ENCODE measurements around the gene DBF4B.

The DBF4B gene

DNA sequence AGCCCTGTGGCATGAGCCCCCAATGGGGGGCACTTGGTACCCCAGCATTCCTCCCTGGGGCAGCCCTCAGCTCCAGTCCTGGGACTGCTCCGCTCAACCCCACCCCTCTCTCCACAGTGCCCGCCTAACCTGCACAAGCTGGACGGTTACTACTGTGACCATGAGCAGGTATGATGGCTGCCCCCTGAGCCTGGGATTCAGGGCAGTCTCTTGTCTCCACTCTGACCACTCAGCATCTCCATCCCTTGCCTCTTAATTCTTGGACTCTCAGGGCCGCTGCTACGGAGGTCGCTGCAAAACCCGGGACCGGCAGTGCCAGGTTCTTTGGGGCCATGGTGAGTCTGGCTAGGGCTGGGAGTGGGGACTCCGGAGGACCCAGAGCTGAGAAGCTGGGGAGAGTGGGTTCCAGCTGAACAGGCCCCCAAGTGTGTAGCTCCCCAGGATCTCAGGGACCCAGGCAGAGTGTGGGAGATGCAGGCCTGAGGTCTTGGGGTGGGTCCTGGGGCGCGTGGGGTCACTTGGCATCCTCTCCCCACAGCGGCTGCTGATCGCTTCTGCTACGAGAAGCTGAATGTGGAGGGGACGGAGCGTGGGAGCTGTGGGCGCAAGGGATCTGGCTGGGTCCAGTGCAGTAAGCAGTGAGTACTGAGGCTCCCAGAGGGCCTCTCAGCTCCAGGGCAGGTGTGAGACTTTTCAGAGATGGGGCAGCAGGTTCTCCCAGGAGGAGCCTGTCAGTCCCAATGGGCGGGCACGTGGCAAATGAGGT lies 68.3 kb downstream of the DBF4B start:
- Mint-ChIP-seq H3K27me3 (peaks cover 2% of the 10 kb centered on the region), H3K9me3 (ENCODE audit: low read depth) (no peaks in the 10 kb centered on the region), H3K4me1 (ENCODE audit: low read depth) (peaks cover 8% of the 10 kb centered on the region), H3K4me3 (no peak overlapping the region), H3K27ac (no peak overlapping the region), H3K36me3 (no peaks in the 10 kb centered on the region)

DNA sequence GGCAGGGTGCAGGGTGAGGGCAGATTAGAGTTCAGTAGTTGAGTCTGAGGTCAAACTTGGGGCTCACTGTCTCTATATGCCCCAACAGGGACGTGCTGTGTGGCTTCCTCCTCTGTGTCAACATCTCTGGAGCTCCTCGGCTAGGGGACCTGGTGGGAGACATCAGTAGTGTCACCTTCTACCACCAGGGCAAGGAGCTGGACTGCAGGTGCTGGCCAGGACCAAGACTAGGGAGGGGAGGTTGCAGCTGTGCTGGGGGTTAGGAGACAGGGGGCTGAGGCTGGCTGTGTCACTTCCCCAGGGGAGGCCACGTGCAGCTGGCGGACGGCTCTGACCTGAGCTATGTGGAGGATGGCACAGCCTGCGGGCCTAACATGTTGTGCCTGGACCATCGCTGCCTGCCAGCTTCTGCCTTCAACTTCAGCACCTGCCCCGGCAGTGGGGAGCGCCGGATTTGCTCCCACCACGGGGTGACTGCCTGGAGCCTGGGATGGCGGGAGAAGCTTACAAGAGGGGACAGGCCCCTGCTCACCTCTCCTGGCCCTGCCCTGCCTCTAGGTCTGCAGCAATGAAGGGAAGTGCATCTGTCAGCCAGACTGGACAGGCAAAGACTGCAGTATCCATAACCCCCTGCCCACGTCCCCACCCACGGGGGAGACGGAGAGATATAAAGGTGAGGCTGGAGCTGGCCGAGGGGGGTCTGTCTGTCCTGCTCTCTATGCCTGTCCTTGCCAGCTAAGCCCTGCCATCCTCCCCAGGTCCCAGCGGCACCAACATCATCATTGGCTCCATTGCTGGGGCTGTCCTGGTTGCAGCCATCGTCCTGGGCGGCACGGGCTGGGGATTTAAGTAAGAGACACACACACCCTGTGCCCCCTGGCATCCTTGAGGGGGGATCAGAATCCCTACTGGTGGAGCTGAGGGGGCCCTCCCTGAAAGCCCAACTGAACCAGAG lies 69.2 kb downstream of the DBF4B start:
- H3K27ac Mint-ChIP-seq: no peak overlapping the region
- no peak overlapping the region for H3K4me3 Mint-ChIP-seq

DNA sequence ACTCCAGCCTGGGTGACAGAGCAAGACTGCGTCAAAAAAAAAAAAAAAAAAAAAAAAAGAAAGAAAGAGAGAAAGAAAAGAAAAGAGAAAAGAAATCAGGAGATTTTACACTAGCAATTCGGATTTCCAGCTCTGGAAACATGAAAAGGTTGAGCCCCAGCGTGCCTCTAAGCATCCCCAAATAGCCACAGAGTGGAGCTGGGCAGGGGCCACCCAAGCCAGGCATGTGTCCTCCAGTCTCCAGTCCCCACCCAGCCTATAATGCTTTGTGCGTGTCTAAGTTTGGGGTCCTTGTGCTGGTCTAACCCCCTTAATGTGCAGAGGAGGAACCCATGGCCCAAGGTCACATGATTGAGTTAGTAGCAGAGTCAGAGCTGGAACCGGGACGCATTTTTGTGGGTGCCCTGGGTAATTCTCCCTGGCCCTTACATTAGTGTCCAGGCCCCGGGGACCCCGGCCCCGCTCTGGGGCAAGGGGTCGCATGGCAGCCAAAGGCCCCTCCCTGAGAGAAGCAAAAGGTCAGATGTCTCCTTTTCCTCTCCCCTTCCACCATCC lies 70.3 kb downstream of the DBF4B start:
- peaks cover 8% of the 10 kb centered on the region for H3K4me1 Mint-ChIP-seq (ENCODE audit: low read depth)
- H3K4me3 Mint-ChIP-seq: peak overlapping the region; percentile 60
- H3K36me3 Mint-ChIP-seq: no peaks in the 10 kb centered on the region
- H3K9me3 Mint-ChIP-seq (ENCODE audit: low read depth): no peaks in the 10 kb centered on the region
- H3K27me3 Mint-ChIP-seq: no peaks in the 10 kb centered on the region
- no peak overlapping the region for H3K27ac Mint-ChIP-seq

More for the DNA sequence above, 69.2 kb downstream of the DBF4B start:
- Mint-ChIP-seq H3K27me3 (peaks cover 2% of the 10 kb centered on the region), H3K9me3 (ENCODE audit: low read depth) (no peaks in the 10 kb centered on the region), H3K36me3 (no peaks in the 10 kb centered on the region), H3K4me1 (ENCODE audit: low read depth) (peaks cover 8% of the 10 kb centered on the region)

DNA sequence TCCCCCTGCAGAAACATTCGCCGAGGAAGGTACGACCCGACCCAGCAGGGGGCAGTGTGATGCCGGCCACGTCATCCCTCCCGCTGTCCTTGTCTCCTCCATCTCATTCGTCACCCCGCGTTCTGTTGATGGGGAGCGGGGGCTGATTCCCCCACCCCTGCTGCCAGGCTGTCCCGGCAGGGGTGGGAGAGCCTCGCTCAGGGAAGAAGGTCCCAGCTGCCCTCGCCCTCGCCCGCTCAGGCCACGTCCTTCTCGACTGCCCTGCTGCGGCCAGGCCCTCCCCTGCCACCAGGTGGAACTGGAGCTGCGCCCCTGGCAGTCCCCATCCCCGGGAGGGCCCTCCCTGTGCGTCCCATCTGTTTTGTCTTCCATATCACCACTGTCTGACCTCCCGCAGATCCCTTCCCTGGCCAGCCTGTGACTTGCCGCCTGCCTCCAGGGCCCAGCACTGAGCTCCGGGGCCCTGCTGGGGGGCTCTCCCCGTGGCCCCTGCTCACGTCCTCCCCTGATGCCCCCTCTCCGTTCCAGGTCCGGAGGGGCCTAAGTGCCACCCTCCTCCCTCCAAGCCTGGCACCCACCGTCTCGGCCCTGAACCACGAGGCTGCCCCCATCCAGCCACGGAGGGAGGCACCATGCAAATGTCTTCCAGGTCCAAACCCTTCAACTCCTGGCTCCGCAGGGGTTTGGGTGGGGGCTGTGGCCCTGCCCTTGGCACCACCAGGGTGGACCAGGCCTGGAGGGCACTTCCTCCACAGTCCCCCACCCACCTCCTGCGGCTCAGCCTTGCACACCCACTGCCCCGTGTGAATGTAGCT lies 71.0 kb downstream of the DBF4B start:
- Mint-ChIP-seq H3K9me3 (ENCODE audit: low read depth) (no peaks in the 10 kb centered on the region), H3K27me3 (no peaks in the 10 kb centered on the region), H3K4me3 (peak overlapping the region; percentile 60), H3K36me3 (no peaks in the 10 kb centered on the region), H3K4me1 (ENCODE audit: low read depth) (peaks cover 8% of the 10 kb centered on the region), H3K27ac (no peak overlapping the region)

DNA sequence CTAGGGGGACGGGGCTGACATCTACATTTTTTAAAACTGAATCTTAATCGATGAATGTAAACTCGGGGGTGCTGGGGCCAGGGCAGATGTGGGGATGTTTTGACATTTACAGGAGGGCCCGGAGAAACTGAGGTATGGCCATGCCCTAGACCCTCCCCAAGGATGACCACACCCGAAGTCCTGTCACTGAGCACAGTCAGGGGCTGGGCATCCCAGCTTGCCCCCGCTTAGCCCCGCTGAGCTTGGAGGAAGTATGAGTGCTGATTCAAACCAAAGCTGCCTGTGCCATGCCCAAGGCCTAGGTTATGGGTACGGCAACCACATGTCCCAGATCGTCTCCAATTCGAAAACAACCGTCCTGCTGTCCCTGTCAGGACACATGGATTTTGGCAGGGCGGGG lies 71.7 kb downstream of the DBF4B start:
- Mint-ChIP-seq H3K27me3 (no peaks in the 10 kb centered on the region), H3K27ac (no peak overlapping the region), H3K36me3 (no peaks in the 10 kb centered on the region), H3K4me1 (ENCODE audit: low read depth) (peaks cover 6% of the 10 kb centered on the region), H3K9me3 (ENCODE audit: low read depth) (no peaks in the 10 kb centered on the region), H3K4me3 (no peak overlapping the region)

DNA sequence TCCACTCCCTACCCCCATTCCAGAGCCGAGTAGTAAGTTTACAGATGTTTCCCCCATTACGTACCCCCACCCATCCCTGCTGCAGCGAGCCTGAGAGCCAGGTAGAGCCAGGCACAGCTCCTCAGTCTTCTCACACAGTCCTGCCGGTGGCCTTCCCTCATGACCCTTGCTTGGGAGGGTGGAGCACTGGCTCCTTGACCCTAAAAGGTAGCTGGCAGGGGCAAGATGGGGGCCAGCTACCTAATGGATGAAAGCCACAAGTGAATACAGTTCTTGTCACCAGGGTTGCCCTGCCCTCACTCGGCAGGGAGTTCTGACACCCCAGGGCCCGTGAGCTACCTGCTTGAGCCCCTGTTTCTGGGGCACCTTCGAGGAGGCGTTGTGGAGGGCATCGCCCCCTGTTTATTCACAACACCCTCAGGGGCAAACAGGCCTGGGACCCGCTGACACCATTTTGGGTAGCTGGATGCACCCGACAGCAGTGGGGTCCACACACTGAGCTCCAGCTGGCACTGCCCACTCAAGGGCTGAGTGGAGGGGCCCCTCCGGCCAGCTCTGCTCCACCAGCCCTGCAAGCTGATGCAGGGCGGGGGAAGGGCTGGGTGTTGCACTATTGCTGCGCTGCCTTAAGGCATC lies 72.5 kb downstream of the DBF4B start:
- Mint-ChIP-seq H3K4me3 (no peak overlapping the region), H3K4me1 (ENCODE audit: low read depth) (peaks cover 2% of the 10 kb centered on the region), H3K27ac (no peak overlapping the region), H3K27me3 (no peaks in the 10 kb centered on the region), H3K36me3 (no peaks in the 10 kb centered on the region), H3K9me3 (ENCODE audit: low read depth) (no peaks in the 10 kb centered on the region)

DNA sequence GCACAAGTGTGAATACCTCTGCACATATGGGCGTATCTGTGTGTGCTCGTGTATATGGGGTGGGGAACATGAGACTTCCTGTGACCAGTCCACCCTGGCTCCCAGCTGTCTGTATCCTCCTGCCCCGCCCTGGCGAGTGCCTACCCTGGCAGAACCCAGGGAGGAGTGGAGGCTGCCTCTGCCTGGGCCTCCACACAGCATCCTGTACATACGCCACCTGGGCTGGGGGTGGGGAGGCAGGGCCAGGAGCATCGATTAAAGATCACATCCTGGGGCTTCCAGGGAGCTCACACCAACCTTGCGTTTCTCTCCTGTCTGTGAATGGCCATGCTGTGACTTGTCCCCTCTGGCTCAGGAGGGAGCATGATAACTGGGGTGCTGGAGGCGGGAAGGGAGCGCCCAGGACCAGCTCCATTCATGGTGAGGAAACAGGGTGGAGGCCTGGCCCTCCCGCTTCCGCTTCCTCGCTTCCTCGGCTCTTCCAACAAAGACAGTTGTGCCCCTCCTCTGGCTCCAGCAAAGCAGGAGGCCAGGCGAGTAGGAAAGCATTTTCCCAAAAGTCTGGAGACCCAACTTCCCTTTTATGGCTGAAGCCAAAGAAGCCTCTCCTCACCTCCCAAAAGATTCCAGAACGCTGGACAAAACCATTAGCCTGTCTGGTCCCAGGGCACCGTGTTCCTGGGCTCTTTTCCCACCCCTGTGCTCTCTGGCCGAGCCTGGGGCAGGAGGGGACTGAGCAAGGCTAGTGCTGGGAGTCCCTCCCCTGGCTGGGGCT lies 73.3 kb downstream of the DBF4B start:
- Mint-ChIP-seq H3K36me3 (no peaks in the 10 kb centered on the region), H3K4me3 (no peak overlapping the region), H3K27ac (no peak overlapping the region), H3K27me3 (no peaks in the 10 kb centered on the region), H3K4me1 (ENCODE audit: low read depth) (no peaks in the 10 kb centered on the region), H3K9me3 (ENCODE audit: low read depth) (no peaks in the 10 kb centered on the region)

DNA sequence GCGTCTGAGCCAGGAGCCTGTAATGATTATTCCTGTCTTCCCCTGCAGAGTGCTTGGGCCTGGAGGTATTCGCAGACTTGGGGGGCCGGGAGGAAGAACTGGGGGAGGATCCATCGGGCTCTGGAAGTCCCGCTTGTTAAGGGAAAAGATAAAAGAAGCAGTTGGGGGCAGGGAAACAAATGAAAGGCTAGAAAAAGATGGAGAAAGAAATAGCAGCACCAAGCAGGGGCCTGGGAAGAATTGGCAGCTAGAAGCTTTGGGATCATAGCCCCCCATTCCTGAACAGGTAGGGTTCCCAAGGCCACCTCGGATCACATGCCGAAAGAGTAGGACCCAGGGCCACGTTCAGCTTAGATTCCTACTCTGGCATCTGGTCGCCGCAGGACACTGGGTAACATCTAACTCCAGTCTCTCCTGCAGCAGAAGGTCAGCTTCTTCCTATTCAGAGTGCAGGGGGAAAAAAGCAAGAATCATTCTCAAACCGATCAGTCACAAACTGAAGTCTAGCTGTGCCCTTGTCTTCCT lies 73.9 kb downstream of the DBF4B start:
- Mint-ChIP-seq H3K4me1 (ENCODE audit: low read depth) (no peaks in the 10 kb centered on the region), H3K36me3 (no peaks in the 10 kb centered on the region), H3K4me3 (no peak overlapping the region), H3K27me3 (no peaks in the 10 kb centered on the region), H3K27ac (no peak overlapping the region), H3K9me3 (ENCODE audit: low read depth) (no peaks in the 10 kb centered on the region)

DNA sequence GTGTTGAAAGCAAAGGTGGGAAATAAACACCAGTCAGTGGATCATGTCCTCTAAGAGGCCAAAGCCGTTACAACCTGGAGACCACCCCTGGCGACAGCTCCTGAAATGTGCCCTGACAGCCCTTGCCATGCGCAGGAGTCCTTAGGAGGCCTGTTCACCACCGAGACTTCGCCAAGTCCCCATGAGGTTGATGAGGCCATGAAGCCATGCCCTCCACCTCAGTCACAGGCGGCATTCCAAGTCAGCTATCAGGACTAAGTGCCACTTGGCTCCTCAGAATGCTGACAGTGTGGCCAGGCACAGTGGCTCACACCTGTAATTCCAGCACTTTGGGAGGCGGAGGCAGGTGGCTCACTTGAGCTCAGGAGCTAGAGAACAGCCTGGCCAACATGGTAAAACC lies 77.5 kb downstream of the DBF4B start:
- no peaks in the 10 kb centered on the region for H3K4me1 Mint-ChIP-seq (ENCODE audit: low read depth)
- H3K9me3 Mint-ChIP-seq (ENCODE audit: low read depth): no peaks in the 10 kb centered on the region
- H3K36me3 Mint-ChIP-seq: no peaks in the 10 kb centered on the region
- H3K27ac Mint-ChIP-seq: no peak overlapping the region
- H3K4me3 Mint-ChIP-seq: no peak overlapping the region
- H3K27me3 Mint-ChIP-seq: no peaks in the 10 kb centered on the region

DNA sequence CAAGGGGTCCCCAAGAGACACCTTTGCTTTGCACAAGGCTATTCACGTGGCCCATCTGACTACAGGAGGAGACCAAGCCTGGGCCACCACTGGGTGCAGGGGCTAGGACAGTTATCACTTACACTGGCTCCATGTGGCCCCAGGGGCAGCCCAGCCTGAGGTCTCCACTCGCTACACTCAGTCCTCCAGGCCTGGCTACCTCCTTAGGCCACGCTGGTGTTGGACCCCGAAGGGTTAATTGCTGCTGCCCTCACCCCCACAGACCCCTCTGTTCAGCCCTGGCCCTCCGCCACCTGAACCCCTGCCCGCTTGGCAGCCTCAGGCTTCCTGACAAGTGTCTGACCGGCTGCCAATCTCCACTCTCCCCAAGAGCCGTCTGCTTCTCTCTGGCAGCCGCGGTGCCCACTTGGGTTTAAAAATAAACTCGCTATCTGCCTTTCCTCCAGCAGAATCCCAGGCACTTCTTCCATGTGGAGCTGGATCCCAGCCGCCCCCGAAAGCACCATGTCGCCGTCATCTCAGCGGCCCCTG lies 78.2 kb downstream of the DBF4B start:
- Mint-ChIP-seq H3K4me3 (no peak overlapping the region), H3K27ac (no peak overlapping the region), H3K9me3 (ENCODE audit: low read depth) (no peaks in the 10 kb centered on the region)

DNA sequence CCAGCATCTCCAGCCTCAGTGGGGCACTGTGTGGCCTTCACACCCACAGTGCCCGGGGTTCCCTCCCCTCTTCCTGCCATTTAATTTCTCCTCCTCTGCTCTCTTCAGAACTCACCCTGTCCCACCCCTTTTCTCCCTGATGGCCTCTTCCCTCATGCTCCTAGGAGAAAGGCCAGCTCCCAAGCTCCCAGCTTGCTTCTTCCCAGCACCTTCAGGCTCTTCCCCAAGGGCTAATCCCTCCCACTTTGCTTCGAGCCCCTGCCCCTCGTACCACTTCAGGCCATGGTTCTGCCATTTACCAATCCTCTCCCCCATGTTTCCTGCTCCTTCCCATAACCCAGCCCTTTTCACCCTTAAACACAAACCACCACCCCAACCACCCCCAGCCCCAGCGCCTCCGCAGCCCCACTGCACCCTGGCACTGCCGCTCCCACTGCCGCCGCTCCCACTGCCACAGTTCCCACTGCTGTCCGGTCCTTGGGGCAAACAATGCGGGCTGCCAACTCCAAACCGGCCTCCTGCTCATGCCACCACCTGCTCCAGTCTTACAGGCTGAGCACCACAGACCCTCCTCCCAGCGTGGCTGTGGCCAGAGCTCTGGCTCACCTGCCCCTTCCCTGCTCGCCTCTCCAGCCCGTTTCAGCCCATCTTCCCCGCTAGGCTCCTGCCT lies 78.9 kb downstream of the DBF4B start:
- no peaks in the 10 kb centered on the region for H3K36me3 Mint-ChIP-seq
- H3K9me3 Mint-ChIP-seq (ENCODE audit: low read depth): no peaks in the 10 kb centered on the region
- no peaks in the 10 kb centered on the region for H3K27me3 Mint-ChIP-seq
- H3K27ac Mint-ChIP-seq: no peak overlapping the region
- H3K4me1 Mint-ChIP-seq (ENCODE audit: low read depth): no peaks in the 10 kb centered on the region
- H3K4me3 Mint-ChIP-seq: no peak overlapping the region

More for the DNA sequence above, 78.2 kb downstream of the DBF4B start:
- no peaks in the 10 kb centered on the region for H3K36me3 Mint-ChIP-seq
- no peaks in the 10 kb centered on the region for H3K4me1 Mint-ChIP-seq (ENCODE audit: low read depth)
- no peaks in the 10 kb centered on the region for H3K27me3 Mint-ChIP-seq

DNA sequence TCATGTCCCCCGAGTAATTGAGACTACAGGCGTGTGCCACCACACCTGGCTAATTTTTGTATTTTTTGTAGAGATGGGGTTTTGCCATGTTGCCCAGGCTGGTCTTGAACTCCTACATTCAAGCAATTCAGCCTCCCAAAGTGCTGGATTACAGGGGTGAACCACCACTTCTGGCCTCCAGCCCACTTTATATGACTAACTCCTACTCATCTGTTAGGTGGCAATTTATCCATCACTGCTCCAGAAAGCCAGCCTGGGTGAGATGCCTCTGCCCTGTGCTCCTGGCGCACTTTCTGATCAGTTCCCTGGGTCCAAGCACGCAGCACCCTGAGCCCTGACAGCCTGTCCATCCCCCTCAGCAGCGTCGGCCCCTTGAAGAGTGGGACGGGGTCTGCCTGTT lies 79.7 kb downstream of the DBF4B start:
- Mint-ChIP-seq H3K4me1 (ENCODE audit: low read depth) (no peaks in the 10 kb centered on the region), H3K9me3 (ENCODE audit: low read depth) (no peaks in the 10 kb centered on the region), H3K36me3 (no peaks in the 10 kb centered on the region), H3K4me3 (no peak overlapping the region), H3K27me3 (no peaks in the 10 kb centered on the region), H3K27ac (no peak overlapping the region)

DNA sequence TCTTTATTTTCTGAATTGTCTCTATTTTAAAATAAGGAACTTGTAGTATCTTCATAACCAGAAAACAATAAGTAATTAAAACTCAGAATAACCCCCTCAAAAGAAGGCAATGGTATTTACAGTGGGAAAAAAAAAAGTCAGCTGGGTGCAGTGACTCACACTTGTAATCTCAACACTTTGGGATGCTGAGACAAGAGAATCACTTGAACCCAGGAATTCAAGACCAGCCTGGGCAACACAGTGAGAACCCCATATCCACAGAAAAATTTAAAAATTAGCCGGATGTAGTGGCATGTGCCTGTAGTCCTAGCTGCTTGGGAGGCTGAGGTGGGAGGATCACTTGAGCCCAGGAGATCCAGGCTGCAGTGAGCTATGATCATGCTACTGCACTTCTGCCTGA lies 83.8 kb downstream of the DBF4B start:
- no peaks in the 10 kb centered on the region for H3K9me3 Mint-ChIP-seq (ENCODE audit: low read depth)
- no peak overlapping the region for H3K27ac Mint-ChIP-seq
- peaks cover 2% of the 10 kb centered on the region for H3K4me1 Mint-ChIP-seq (ENCODE audit: low read depth)
- H3K27me3 Mint-ChIP-seq: no peaks in the 10 kb centered on the region
- H3K36me3 Mint-ChIP-seq: no peaks in the 10 kb centered on the region
- no peak overlapping the region for H3K4me3 Mint-ChIP-seq

All from activated naive CD8-positive, alpha-beta T cell (primary cell).